Measurements from ENCODE around the gene COL1A1. TPM values are rescaled to one million over a fixed set of nuclear protein-coding genes. Genes with fewer than 3 reads are reported as not detected.

The COL1A1 gene
- total RNA-seq, 2 experiments from 2014 or later, result not detected

- BruUV-seq (replicated peaks), result no TSS peak
- intact Hi-C loops (cut with micrococcal nuclease; ENCODE audit: unreplicated experiment), result no loop called here
- H4K20me1 ChIP-seq (ENCODE audit: insufficient read depth, low read length), result no peaks in the 10 kb centered on the region
Observed at GRCh38 chr17:50185631-50186471, 15.6 kb downstream of the COL1A1 start.

GRCh38 chr17:50184611-50185398 lies 16.6 kb downstream of the COL1A1 start:
- Histone ChIP-seq H3K4me1 (ENCODE audit: insufficient read depth, low read length, poor library complexity, severe bottlenecking) (peaks cover 30% of the 10 kb centered on the region), H3K9me3 (ENCODE audit: low read length) (no peaks in the 10 kb centered on the region), H3K4me2 (ENCODE audit: low read length) (no peak overlapping the region), H3K27ac (ENCODE audit: low read depth, low read length, poor library complexity, severe bottlenecking) (no peak overlapping the region), H3K4me3 (ENCODE audit: low read depth, low read length, poor library complexity, severe bottlenecking) (no peak overlapping the region), H2AFZ (ENCODE audit: low read length) (no peak overlapping the region), H3K9me2 (ENCODE audit: insufficient read depth, low read length) (no peaks in the 10 kb centered on the region), H4K20me1 (ENCODE audit: insufficient read depth, low read length) (no peaks in the 10 kb centered on the region), H3K79me2 (ENCODE audit: insufficient read depth, low read depth, low read length) (no peaks in the 10 kb centered on the region), H3K36me3 (ENCODE audit: insufficient read depth, low read length) (no peaks in the 10 kb centered on the region)
- no peak for TF ChIP-seq CTCF (conservative IDR thresholded peaks at IDR 0.05; ENCODE audit: low read length)
- TF ChIP-seq EZH2phosphoT487 (IDR thresholded peaks at IDR 0.05; ENCODE audit: borderline replicate concordance, low read depth, low read length), result no peak
- ChIA-PET POLR2A (interaction anchor here (0.6 to 0.7 kb wide), 2 partner anchors 164 to 1970 kb away, joined by 3 to 6 read pairs; no protein-coding TSS in a partner anchor), CTCF (ENCODE audit: unreplicated experiment) (no interaction called here)
- BruUV-seq (replicated peaks), result no TSS peak
- intact Hi-C loops (cut with micrococcal nuclease; ENCODE audit: unreplicated experiment), result no loop called here
- no peak for DNase-seq (ENCODE audit: low spot score)

More at GRCh38 chr17:50185631-50186471, 15.6 kb downstream of the COL1A1 start:
- Histone ChIP-seq H3K79me2 (ENCODE audit: insufficient read depth, low read depth, low read length) (no peaks in the 10 kb centered on the region), H3K27ac (ENCODE audit: low read depth, low read length, poor library complexity, severe bottlenecking) (no peak overlapping the region), H3K9me3 (ENCODE audit: low read length) (no peaks in the 10 kb centered on the region), H3K4me2 (ENCODE audit: low read length) (no peak overlapping the region), H3K9me2 (ENCODE audit: insufficient read depth, low read length) (no peaks in the 10 kb centered on the region), H3K4me1 (ENCODE audit: insufficient read depth, low read length, poor library complexity, severe bottlenecking) (peaks cover 30% of the 10 kb centered on the region), H2AFZ (ENCODE audit: low read length) (no peak overlapping the region), H3K36me3 (ENCODE audit: insufficient read depth, low read length) (no peaks in the 10 kb centered on the region), H3K4me3 (ENCODE audit: low read depth, low read length, poor library complexity, severe bottlenecking) (no peak overlapping the region)
- ChIA-PET CTCF (ENCODE audit: unreplicated experiment) (no interaction called here), POLR2A (no interaction called here)
- TF ChIP-seq EZH2phosphoT487 (IDR thresholded peaks at IDR 0.05; ENCODE audit: borderline replicate concordance, low read depth, low read length) (no peak), CTCF (conservative IDR thresholded peaks at IDR 0.05; ENCODE audit: low read length) (no peak)
- DNase-seq (ENCODE audit: low spot score), result no peak

Measured in OCI-LY7 (cell line).